ENCODE measurements around the gene THBD. TPM values are rescaled to one million over a fixed set of nuclear protein-coding genes. Genes with fewer than 3 reads are reported as not detected.

THBD gene
- total RNA-seq, 4 donors from 2014 or later: 39.7 to 329 (median 241) TPM

DNA sequence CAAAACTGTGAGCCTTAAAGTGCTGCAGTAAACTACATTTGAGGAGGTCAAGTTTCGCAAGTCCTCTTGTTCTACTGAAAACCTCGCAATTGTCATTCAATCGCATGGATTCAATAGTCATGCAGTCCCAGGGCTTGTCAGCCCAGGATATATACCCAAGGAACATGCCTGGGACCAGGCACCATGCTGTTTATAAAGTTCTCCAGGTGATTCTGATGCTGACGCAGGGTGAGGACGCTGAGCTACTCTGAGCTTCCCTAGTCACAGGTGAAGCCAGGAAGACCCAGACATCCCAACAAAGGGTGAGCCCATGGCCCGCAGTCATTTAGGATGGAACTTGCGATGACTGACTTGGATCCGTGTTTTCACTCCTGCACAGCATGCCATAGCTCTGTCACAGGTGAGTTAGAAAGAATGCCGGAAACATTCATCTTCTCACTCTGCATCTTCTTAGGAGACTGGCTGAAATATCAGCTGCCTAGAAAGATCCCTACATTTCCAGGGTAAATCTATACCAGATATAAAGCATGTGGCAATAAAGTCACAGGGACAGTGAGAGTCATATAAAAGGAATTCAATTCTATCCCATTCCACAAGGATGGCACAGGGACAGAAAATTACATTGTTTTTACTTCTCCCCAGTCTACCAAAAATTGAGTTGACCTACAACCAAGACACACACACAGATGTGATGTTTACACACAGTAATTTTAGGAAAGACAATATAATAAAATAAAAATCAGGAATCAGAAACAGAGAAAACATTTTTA lies 41.4 kb downstream of the THBD start:
- Histone ChIP-seq H3K27ac (no peak overlapping the region), H3K4me1 (no peaks in the 10 kb centered on the region), H3K4me3 (no peak overlapping the region), H3K27me3 (no peaks in the 10 kb centered on the region), H3K9me3 (no peaks in the 10 kb centered on the region), H3K36me3 (no peaks in the 10 kb centered on the region)
- no peak for DNase-seq (ENCODE audit: low spot score in 2 of 2)
- 90% methylated on average over 9 of the region's 9 CpGs for whole genome bisulfite sequencing
- TF ChIP-seq, protein P1, sequence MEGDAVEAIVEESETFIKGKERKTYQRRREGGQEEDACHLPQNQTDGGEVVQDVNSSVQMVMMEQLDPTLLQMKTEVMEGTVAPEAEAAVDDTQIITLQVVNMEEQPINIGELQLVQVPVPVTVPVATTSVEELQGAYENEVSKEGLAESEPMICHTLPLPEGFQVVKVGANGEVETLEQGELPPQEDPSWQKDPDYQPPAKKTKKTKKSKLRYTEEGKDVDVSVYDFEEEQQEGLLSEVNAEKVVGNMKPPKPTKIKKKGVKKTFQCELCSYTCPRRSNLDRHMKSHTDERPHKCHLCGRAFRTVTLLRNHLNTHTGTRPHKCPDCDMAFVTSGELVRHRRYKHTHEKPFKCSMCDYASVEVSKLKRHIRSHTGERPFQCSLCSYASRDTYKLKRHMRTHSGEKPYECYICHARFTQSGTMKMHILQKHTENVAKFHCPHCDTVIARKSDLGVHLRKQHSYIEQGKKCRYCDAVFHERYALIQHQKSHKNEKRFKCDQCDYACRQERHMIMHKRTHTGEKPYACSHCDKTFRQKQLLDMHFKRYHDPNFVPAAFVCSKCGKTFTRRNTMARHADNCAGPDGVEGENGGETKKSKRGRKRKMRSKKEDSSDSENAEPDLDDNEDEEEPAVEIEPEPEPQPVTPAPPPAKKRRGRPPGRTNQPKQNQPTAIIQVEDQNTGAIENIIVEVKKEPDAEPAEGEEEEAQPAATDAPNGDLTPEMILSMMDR (IDR thresholded peaks at IDR 0.05): no peak
- no peak for TF ChIP-seq POLR2AphosphoS5 (IDR thresholded peaks at IDR 0.05)
- no peak for TF ChIP-seq EP300 (IDR thresholded peaks at IDR 0.05)
- no peak for TF ChIP-seq POLR2A (IDR thresholded peaks at IDR 0.05)

DNA sequence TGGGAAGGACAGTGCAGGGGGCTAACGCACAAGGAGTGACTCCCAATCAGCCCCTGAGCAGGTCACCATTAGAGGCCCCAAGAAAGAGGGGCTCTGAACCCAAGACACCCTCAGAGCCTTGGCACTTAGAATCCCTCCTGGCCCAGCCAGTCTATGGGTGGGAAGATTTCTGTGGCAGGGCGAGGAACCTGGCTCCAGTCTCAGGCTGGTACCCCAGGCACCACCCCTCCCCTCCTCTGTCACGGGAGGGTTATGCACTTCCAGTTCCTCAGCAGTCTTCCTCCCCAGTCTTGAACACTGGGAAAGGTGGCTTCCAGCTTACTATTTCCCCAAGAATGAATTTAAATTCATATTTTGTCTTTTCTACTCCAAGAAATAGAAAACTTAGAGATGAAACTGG lies 42.0 kb downstream of the THBD start:
- H3K4me3 ChIP-seq: no peak overlapping the region
- TF ChIP-seq POLR2AphosphoS5 (IDR thresholded peaks at IDR 0.05) (no peak), POLR2A (IDR thresholded peaks at IDR 0.05) (no peak)
- no peak for DNase-seq (ENCODE audit: low spot score in 2 of 2)
- H3K4me1 ChIP-seq: no peaks in the 10 kb centered on the region
- WGBS: 78% methylated on average over 3 of the region's 3 CpGs
- H3K27me3 ChIP-seq: no peaks in the 10 kb centered on the region
- H3K27ac ChIP-seq: no peak overlapping the region
- H3K36me3 ChIP-seq: no peaks in the 10 kb centered on the region
- H3K9me3 ChIP-seq: no peaks in the 10 kb centered on the region

DNA sequence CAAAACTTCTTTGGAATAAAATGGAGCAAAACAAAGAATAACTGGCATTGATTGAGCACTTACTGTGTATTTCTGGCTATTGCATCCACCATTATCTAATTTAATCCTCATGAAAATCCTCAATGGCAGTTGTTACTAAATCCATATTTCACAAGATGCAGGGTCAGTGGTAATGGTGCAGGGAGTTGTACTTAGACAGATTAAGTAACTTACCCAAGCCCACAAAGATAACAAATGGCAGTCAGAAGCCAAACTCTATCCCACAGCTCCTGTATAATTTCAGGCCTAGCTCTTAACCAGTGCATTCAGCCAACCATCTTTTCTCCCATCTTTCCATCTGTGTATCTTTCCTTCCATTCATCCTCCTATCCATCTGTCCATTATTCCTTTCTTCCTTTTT lies 43.7 kb downstream of the THBD start:
- no peaks in the 10 kb centered on the region for H3K36me3 ChIP-seq
- H3K4me1 ChIP-seq: no peaks in the 10 kb centered on the region
- H3K27me3 ChIP-seq: no peaks in the 10 kb centered on the region
- no peak for DNase-seq (ENCODE audit: low spot score in 2 of 2)
- H3K4me3 ChIP-seq: no peak overlapping the region
- H3K9me3 ChIP-seq: no peaks in the 10 kb centered on the region
- no peak overlapping the region for H3K27ac ChIP-seq
- no peak for TF ChIP-seq EP300 (IDR thresholded peaks at IDR 0.05)

DNA sequence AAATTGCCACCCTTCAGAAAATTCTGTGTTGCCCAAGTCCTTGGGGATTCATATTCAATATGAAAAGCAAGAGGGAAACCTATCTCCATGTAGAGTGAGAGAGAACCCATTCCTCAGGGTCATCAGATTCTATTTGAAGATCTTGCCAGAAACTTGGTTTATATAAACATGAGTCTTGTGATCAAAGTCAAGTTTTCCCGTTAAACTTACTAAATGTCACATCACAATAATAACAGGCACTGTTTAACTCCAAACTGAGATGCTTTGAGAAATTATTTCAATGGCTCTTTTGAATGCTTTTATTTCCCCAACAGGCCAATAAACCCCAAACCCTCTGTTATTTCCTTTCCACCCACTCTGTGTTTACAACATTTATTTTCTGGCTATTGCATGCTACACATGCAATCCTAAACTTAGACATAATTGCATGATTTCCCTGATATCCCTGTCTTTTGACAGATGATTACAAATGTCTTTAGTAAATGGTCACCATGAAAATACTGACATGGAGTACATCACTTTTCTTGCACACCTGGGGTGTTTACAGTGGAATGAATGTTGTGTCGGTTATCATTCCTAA lies 45.5 kb downstream of the THBD start:
- no peaks in the 10 kb centered on the region for H3K27me3 ChIP-seq
- H3K4me1 ChIP-seq: no peaks in the 10 kb centered on the region
- H3K4me3 ChIP-seq: no peak overlapping the region
- no peaks in the 10 kb centered on the region for H3K9me3 ChIP-seq
- TF ChIP-seq EP300 (IDR thresholded peaks at IDR 0.05) (no peak), POLR2AphosphoS5 (IDR thresholded peaks at IDR 0.05) (no peak), POLR2A (IDR thresholded peaks at IDR 0.05) (no peak)
- TF ChIP-seq, protein P1 (IDR thresholded peaks at IDR 0.05): no peak
- no peak for DNase-seq (ENCODE audit: low spot score in 2 of 2)
- 64% methylated on average over 2 of the region's 2 CpGs for WGBS
- H3K36me3 ChIP-seq: no peaks in the 10 kb centered on the region
- no peak overlapping the region for H3K27ac ChIP-seq

DNA sequence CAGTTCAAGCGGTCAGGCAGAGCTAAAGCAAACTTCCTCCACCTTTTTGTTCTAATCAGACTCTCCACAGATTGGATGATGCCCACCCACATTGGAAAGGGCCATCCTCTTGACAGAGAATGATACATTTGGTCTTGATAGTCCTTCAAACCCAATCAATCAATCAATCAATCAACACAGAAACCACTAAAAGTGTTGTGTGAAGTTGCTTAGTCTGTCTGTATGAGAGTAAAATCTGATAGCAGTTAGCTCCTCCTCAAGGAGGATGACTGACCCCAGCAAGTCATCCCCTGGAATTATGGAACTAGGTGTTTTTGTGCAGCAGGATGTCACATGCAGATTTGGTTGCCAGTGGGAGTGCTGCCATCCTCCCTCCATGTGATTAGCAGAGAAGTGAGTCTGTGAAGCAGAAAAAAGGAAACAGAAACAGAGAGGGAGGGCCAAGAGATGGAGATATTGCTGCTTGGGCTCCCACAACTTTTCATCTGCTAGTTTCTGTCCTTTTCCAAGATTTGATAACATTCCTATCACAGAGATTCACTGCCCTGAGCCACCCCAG lies 46.3 kb downstream of the THBD start:
- Histone ChIP-seq H3K9me3 (no peaks in the 10 kb centered on the region), H3K27me3 (no peaks in the 10 kb centered on the region), H3K27ac (no peak overlapping the region), H3K4me3 (no peak overlapping the region), H3K36me3 (no peaks in the 10 kb centered on the region), H3K4me1 (no peaks in the 10 kb centered on the region)
- 81% methylated on average over 1 of the region's 1 CpG for WGBS
- TF ChIP-seq POLR2A (IDR thresholded peaks at IDR 0.05): no peak
- TF ChIP-seq, protein P1 (IDR thresholded peaks at IDR 0.05): no peak
- TF ChIP-seq EP300 (IDR thresholded peaks at IDR 0.05): no peak
- TF ChIP-seq POLR2AphosphoS5 (IDR thresholded peaks at IDR 0.05): no peak
- DNase-seq (ENCODE audit: low spot score in 2 of 2): no peak

DNA sequence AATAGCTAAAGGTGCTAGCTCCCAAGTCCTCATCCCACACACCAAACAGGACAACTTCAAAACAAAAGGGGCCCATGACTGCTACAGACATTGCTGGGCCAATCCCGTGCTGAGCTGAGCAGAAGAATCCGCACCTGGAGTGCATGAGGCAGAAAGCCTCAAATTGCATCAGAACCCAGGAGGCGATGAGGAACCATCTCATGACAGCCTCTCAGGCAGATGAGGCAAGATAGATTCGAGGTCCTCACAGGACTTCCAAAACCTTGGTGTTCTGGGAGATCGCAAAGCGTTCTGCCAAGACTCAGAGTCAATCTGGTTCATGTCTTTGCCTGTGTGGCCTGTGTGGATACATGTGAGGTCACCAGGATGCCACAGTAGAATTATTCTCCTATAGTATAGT lies 47.2 kb downstream of the THBD start:
- Histone ChIP-seq H3K4me1 (no peaks in the 10 kb centered on the region), H3K27ac (no peak overlapping the region), H3K4me3 (no peak overlapping the region), H3K27me3 (no peaks in the 10 kb centered on the region), H3K36me3 (no peaks in the 10 kb centered on the region), H3K9me3 (no peaks in the 10 kb centered on the region)
- TF ChIP-seq, protein P1 (IDR thresholded peaks at IDR 0.05): no peak
- TF ChIP-seq EP300 (IDR thresholded peaks at IDR 0.05): no peak
- TF ChIP-seq POLR2AphosphoS5 (IDR thresholded peaks at IDR 0.05): no peak
- no peak for DNase-seq (ENCODE audit: low spot score in 2 of 2)
- WGBS: 90% methylated on average over 5 of the region's 6 CpGs
